Large intestine (tissue), 3 donors: ENCODE measurements around the gene RPL13A. TPM values are rescaled to one million over a fixed set of nuclear protein-coding genes. Genes with fewer than 3 reads are reported as not detected.
"Not testable (repeated sequence)": the region's sequence is repeated elsewhere in the genome, so short reads cannot be mapped to it uniquely, and the experiment has no call there.

Source experiments
- DNase-seq, 2 donors: peaks; one replicate each; pipeline versions ENCODE4 v3.0.0 to v3.0.0-alpha.2; 2013
- H3K27ac ChIP-seq: one replicate; pipeline ENCODE4 v1.5.1; 2013; ENCODE audit warnings: low read length
- H3K27me3 ChIP-seq: 2 replicates; pipeline ENCODE4 v1.6.1; 2013; ENCODE audit warnings: low read length; ENCODE audit not compliant: control insufficient read depth, insufficient read depth
- H3K36me3 ChIP-seq: 2 replicates; pipeline ENCODE4 v1.6.1; 2013; ENCODE audit warnings: low read length; ENCODE audit not compliant: control insufficient read depth, insufficient read depth
- H3K4me1 ChIP-seq: one replicate; pipeline ENCODE4 v1.6.1; 2013; ENCODE audit warnings: low read length; ENCODE audit not compliant: control insufficient read depth, insufficient read depth
- H3K4me3 ChIP-seq: one replicate; pipeline ENCODE4 v1.5.1; 2013; ENCODE audit warnings: low read length
- H3K9me3 ChIP-seq: one replicate; pipeline ENCODE4 v1.6.1; 2013; ENCODE audit warnings: mild to moderate bottlenecking, low read depth, low read length, moderate library complexity; ENCODE audit not compliant: control insufficient read depth
- WGBS: methylation state at CpG from one replicate; pipeline ENCODE4 v1.1.5; 2013; ENCODE audit warnings: low lambda C conversion rate; ENCODE audit not compliant: insufficient coverage; 5-methylcytosine and 5-hydroxymethylcytosine counted together
- polyA plus RNA-seq: library from polyadenylated mRNA; unstranded; fragments of 120-200 nt; gene quantifications from one replicate; pipeline ENCODE4 v1.2.1, GENCODE V29; 2013

Gene RPL13A
- polyA plus RNA-seq, 1 donor, result 3,839 TPM

GRCh38 chr19:49468746-49469447 lies 18.5 kb upstream of the RPL13A start:
- peak in 1 of 2 donors; percentile 42 for DNase-seq
- H3K9me3 ChIP-seq, result no peaks in the 10 kb centered on the region
- no peak overlapping the region for H3K4me3 ChIP-seq
- H3K27me3 ChIP-seq, result no peaks in the 10 kb centered on the region
- WGBS, result no CpG with 5 or more reads among the region's 15 CpGs
- peaks cover 48% of the 10 kb centered on the region for H3K36me3 ChIP-seq
- H3K27ac ChIP-seq, result no peak overlapping the region
- H3K4me1 ChIP-seq, result peaks cover 8% of the 10 kb centered on the region

- 83% methylated on average over 1 of the region's 25 CpGs for WGBS
- no peaks in the 10 kb centered on the region for H3K9me3 ChIP-seq
- DNase-seq, result no peak
- H3K36me3 ChIP-seq, result peaks cover 37% of the 10 kb centered on the region
- H3K4me1 ChIP-seq, result peaks cover 14% of the 10 kb centered on the region
- no peak overlapping the region for H3K4me3 ChIP-seq
- no peaks in the 10 kb centered on the region for H3K27me3 ChIP-seq
- no peak overlapping the region for H3K27ac ChIP-seq
Measured at GRCh38 chr19:49469828-49470614, 17.4 kb upstream of the RPL13A start.

- no peaks in the 10 kb centered on the region for H3K27me3 ChIP-seq
- WGBS, result no CpG with 5 or more reads among the region's 8 CpGs
- peaks cover 14% of the 10 kb centered on the region for H3K4me1 ChIP-seq
- H3K36me3 ChIP-seq, result peaks cover 31% of the 10 kb centered on the region
- H3K9me3 ChIP-seq, result no peaks in the 10 kb centered on the region
- no peak for DNase-seq
- H3K27ac ChIP-seq, result no peak overlapping the region
- no peak overlapping the region for H3K4me3 ChIP-seq
Measured at GRCh38 chr19:49470615-49470978, 16.8 kb upstream of the RPL13A start.

GRCh38 chr19:49472936-49473335 lies 14.5 kb upstream of the RPL13A start:
- no peaks in the 10 kb centered on the region for H3K27me3 ChIP-seq
- peaks cover 17% of the 10 kb centered on the region for H3K36me3 ChIP-seq
- no peaks in the 10 kb centered on the region for H3K9me3 ChIP-seq
- H3K4me3 ChIP-seq, result no peak overlapping the region
- no peak overlapping the region for H3K27ac ChIP-seq
- peaks cover 14% of the 10 kb centered on the region for H3K4me1 ChIP-seq
- no peak for DNase-seq
- 67% methylated on average over 1 of the region's 9 CpGs for WGBS

GRCh38 chr19:49473501-49473867 lies 13.9 kb upstream of the RPL13A start:
- Histone ChIP-seq H3K36me3 (peaks cover 13% of the 10 kb centered on the region), H3K4me1 (peaks cover 14% of the 10 kb centered on the region), H3K4me3 (peak overlapping the region; percentile 56)
- not testable (repeated sequence) for H3K9me3 ChIP-seq, DNase-seq, H3K27me3 ChIP-seq, H3K27ac ChIP-seq
- WGBS, result no CpG with 5 or more reads among the region's 9 CpGs

GRCh38 chr19:49473868-49474541 lies 13.4 kb upstream of the RPL13A start, which contains the start of gene FLT3LG:
Gene FLT3LG, plus strand, starts transcription at chr19:49474215. Its CDS starts 425 bp downstream, at chr19:49474640.
- H3K36me3 ChIP-seq, result peaks cover 8% of the 10 kb centered on the region
- peak within 1 kb of the TSS; percentile 6 for H3K27ac ChIP-seq
- peak; percentile 85 to 86 for DNase-seq
- 0% methylated on average over 2 of the region's 33 CpGs for WGBS
- no peaks in the 10 kb centered on the region for H3K27me3 ChIP-seq
- peaks cover 11% of the 10 kb centered on the region for H3K4me1 ChIP-seq
- peak within 1 kb of the TSS; percentile 56 for H3K4me3 ChIP-seq
- H3K9me3 ChIP-seq, result no peaks in the 10 kb centered on the region

GRCh38 chr19:49474542-49474924 lies 12.9 kb upstream of the RPL13A start:
- 17% methylated on average over 3 of the region's 11 CpGs for WGBS
- Histone ChIP-seq H3K27me3 (no peaks in the 10 kb centered on the region), H3K4me1 (peaks cover 11% of the 10 kb centered on the region), H3K36me3 (peaks cover 6% of the 10 kb centered on the region), H3K27ac (peak overlapping the region; percentile 6), H3K4me3 (peak overlapping the region; percentile 56), H3K9me3 (no peaks in the 10 kb centered on the region)
- DNase-seq, result no peak

DNA sequence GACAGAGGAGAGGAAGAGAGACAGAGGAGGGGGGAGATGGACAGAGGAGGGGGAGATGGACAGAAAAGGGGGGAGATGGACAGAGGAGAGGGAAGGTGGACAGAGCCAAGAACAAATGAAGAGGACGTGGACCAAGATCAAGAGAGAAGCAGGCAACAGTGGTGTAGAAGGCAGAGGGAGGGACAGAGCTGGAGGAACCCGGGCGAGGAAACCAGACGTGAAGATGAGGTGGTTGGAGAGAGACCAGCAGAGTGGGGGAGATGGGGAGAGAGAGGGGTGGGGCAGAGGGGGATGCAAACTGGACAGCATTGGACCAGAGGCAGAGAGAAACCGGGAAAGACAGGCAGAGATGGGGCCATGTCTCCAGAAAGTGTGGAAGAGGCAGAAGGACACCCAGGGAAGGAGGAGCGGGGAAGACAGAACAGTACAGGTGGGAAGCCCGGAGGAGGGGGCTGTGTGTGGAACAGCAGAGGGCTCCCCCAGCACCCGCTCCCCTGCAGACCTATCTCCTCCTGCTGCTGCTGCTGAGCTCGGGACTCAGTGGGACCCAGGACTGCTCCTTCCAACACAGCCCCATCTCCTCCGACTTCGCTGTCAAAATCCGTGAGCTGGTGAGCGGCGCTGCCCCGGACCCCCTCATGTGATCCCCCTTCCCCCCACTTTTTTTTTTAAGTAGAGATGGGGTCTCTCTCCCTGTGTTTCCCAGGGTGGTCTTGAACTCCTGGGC lies 12.1 kb upstream of the RPL13A start:
- no peaks in the 10 kb centered on the region for H3K36me3 ChIP-seq
- no peaks in the 10 kb centered on the region for H3K9me3 ChIP-seq
- no peak overlapping the region for H3K27ac ChIP-seq
- WGBS, result 42% methylated on average over 2 of the region's 15 CpGs
- H3K4me3 ChIP-seq, result no peak overlapping the region
- no peak for DNase-seq
- H3K27me3 ChIP-seq, result no peaks in the 10 kb centered on the region
- H3K4me1 ChIP-seq, result peaks cover 11% of the 10 kb centered on the region

DNA sequence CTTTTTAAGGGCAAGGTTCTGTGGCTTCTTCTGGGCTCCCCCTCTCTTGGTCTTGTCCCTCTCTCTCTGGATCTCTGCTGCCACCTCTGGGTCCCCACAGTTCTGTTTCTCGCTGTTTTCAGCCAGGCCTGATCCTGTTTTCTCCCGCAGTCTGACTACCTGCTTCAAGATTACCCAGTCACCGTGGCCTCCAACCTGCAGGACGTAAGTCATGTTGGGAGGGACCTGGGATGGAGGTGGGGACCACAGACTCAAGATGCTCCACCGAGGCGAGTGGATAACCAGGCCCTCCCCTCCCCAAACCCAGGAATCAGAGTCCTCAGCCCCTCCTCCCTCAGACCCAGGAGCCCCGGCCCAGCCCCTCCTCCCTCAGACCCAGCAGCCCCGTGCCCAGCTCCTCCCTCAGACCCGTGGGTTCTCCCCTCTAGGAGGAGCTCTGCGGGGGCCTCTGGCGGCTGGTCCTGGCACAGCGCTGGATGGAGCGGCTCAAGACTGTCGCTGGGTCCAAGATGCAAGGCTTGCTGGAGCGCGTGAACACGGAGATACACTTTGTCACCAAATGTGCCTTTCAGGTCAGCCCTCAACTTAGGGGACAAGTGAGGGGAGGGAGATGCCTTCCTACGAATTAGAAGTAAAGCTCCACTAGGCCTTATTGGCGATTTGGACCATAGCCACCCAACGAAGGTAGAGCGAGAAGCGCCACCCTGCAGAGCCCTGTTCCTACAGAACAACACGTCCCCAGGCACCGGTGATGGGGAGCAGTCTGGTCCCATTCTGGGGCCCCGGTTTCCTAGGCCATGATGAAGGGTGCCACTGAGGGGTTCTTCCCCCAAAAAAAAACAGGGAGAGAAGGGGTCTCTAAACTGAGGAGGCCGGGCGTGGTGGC lies 11.2 kb upstream of the RPL13A start:
- Histone ChIP-seq H3K27me3 (no peaks in the 10 kb centered on the region), H3K4me3 (no peak overlapping the region), H3K9me3 (no peaks in the 10 kb centered on the region), H3K36me3 (peaks cover 2% of the 10 kb centered on the region), H3K27ac (no peak overlapping the region), H3K4me1 (peaks cover 11% of the 10 kb centered on the region)
- WGBS, result no CpG with 5 or more reads among the region's 27 CpGs
- DNase-seq, result peak in 1 of 2 donors; percentile 71
